Ishikawa (cell line): Measurements from ENCODE around the gene KCNN1.

Experiments used
- CEBPB ChIP-seq: IDR thresholded peaks from 2 replicates; pipeline ENCODE4 v1.6.1; 2012
- CREB1 ChIP-seq: IDR thresholded peaks from 2 replicates; pipeline ENCODE4 v1.6.1; 2012; ENCODE audit warnings: low read depth
- EGR1 ChIP-seq: IDR thresholded peaks from 2 replicates; pipeline ENCODE4 v1.6.1; 2012
- EP300 ChIP-seq: IDR thresholded peaks from 2 replicates; pipeline ENCODE4 v1.6.1; 2012; ENCODE audit warnings: borderline replicate concordance
- FOXM1 ChIP-seq: IDR thresholded peaks from 2 replicates; pipeline ENCODE4 v1.6.1; 2012; ENCODE audit warnings: low read depth, borderline replicate concordance
- NFIC ChIP-seq: IDR thresholded peaks from 2 replicates; pipeline ENCODE4 v1.6.1; 2012
- RAD21 ChIP-seq: IDR thresholded peaks from 2 replicates; pipeline ENCODE4 v1.6.1; 2012; ENCODE audit warnings: low read depth
- TAF1 ChIP-seq: IDR thresholded peaks from 2 replicates; pipeline ENCODE4 v1.6.1; 2012; ENCODE audit warnings: low read depth, mild to moderate bottlenecking
- TCF12 ChIP-seq: IDR thresholded peaks from 2 replicates; pipeline ENCODE4 v1.6.1; 2012; ENCODE audit warnings: low read depth
- TEAD4 ChIP-seq: IDR thresholded peaks from 2 replicates; pipeline ENCODE4 v1.6.1; 2012
- YY1 ChIP-seq: IDR thresholded peaks from 2 replicates; pipeline ENCODE4 v1.6.1; 2012; ENCODE audit warnings: low read depth
- ZBTB7A ChIP-seq: IDR thresholded peaks from 2 replicates; pipeline ENCODE4 v1.6.1; 2012; ENCODE audit warnings: low read depth
- TF ChIP-seq, protein P1 (sequence below): IDR thresholded peaks from 2 replicates; pipeline ENCODE4 v1.6.1; 2012
- TF ChIP-seq, protein P2 (sequence below): IDR thresholded peaks from 2 replicates; pipeline ENCODE4 v1.6.1; 2012
- TF ChIP-seq, protein P3 (sequence below): IDR thresholded peaks from 2 replicates; pipeline ENCODE4 v1.6.1; 2012; ENCODE audit warnings: low read depth, mild to moderate bottlenecking

KCNN1 gene

DNA sequence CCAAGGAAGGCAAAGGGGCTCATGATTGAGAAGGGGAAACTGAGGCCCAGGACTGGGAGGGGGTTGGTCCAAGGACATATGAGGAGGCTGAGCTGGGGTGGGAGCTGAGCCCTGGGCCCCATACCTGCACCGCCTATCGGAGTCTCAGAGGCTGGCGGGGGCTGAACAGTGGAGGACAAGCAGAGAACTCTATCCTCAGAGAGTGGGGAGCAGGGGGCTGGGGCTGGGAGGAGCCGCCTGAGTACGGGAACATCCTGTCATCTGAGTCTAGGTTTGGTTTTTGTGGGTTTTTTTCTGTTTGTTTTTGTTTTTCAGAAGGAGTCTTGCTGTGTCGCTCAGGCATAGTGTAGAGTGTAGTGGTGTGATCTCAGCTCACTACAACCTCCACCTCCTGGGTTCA, 47.3 kb downstream of the KCNN1 start:
- TF ChIP-seq TEAD4, result no peak
- TF ChIP-seq TCF12, result no peak
- TF ChIP-seq NFIC, result no peak
- TF ChIP-seq EGR1, result no peak
- TF ChIP-seq RAD21, result no peak
- TF ChIP-seq CREB1, result no peak
- TF ChIP-seq, protein P1, sequence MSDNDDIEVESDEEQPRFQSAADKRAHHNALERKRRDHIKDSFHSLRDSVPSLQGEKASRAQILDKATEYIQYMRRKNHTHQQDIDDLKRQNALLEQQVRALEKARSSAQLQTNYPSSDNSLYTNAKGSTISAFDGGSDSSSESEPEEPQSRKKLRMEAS, result no peak
- no peak for TF ChIP-seq YY1
- no peak for TF ChIP-seq EP300
- no peak for TF ChIP-seq CEBPB
- TF ChIP-seq ZBTB7A, result no peak
- TF ChIP-seq, protein P2, sequence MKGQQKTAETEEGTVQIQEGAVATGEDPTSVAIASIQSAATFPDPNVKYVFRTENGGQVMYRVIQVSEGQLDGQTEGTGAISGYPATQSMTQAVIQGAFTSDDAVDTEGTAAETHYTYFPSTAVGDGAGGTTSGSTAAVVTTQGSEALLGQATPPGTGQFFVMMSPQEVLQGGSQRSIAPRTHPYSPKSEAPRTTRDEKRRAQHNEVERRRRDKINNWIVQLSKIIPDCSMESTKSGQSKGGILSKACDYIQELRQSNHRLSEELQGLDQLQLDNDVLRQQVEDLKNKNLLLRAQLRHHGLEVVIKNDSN, result no peak
- TF ChIP-seq, protein P3, sequence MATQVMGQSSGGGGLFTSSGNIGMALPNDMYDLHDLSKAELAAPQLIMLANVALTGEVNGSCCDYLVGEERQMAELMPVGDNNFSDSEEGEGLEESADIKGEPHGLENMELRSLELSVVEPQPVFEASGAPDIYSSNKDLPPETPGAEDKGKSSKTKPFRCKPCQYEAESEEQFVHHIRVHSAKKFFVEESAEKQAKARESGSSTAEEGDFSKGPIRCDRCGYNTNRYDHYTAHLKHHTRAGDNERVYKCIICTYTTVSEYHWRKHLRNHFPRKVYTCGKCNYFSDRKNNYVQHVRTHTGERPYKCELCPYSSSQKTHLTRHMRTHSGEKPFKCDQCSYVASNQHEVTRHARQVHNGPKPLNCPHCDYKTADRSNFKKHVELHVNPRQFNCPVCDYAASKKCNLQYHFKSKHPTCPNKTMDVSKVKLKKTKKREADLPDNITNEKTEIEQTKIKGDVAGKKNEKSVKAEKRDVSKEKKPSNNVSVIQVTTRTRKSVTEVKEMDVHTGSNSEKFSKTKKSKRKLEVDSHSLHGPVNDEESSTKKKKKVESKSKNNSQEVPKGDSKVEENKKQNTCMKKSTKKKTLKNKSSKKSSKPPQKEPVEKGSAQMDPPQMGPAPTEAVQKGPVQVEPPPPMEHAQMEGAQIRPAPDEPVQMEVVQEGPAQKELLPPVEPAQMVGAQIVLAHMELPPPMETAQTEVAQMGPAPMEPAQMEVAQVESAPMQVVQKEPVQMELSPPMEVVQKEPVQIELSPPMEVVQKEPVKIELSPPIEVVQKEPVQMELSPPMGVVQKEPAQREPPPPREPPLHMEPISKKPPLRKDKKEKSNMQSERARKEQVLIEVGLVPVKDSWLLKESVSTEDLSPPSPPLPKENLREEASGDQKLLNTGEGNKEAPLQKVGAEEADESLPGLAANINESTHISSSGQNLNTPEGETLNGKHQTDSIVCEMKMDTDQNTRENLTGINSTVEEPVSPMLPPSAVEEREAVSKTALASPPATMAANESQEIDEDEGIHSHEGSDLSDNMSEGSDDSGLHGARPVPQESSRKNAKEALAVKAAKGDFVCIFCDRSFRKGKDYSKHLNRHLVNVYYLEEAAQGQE, result no peak
- no peak for TF ChIP-seq FOXM1
- no peak for TF ChIP-seq TAF1

DNA sequence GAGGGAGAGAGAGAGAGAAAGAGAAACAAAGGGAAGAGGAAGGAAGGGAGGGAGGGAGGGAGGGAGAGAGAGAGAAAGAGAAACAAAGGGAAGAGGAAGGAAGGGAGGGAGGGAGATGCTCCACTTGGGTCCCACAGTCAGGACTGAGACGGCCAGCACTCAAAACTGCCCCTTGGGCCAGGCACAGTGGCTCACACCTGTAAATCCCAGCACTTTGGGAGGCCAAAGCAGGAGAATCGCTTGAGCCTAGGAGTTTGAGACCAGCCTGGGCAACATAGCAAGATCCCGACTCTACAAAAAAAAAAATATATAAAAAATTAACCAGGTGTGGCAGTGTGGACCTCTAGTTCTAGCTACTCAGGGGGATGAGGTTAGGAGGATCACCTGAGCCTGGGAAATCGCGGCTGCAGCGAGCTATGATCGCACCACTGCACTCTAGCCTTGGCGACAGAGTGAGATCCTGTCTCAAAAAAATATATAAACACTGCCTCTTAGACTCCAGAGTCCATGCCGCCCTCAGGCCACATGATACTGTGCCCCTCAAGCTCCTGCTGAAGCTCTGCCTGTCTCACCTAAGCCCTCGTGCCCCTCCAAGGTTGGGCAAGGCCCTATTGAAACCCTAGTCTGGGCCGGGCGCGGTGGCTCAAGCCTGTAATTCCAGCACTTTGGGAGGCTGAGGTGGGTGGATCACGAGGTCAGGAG, 49.5 kb downstream of the KCNN1 start:
- no peak for TF ChIP-seq NFIC
- TF ChIP-seq ZBTB7A, result no peak
- no peak for TF ChIP-seq EGR1
- no peak for TF ChIP-seq TAF1
- TF ChIP-seq CREB1, result no peak
- no peak for TF ChIP-seq TCF12
- TF ChIP-seq YY1, result no peak
- no peak for TF ChIP-seq EP300
- TF ChIP-seq, protein P3, result no peak
- TF ChIP-seq, protein P1, result no peak
- no peak for TF ChIP-seq CEBPB
- no peak for TF ChIP-seq TEAD4
- no peak for TF ChIP-seq RAD21
- TF ChIP-seq FOXM1, result no peak
- TF ChIP-seq, protein P2, result no peak

DNA sequence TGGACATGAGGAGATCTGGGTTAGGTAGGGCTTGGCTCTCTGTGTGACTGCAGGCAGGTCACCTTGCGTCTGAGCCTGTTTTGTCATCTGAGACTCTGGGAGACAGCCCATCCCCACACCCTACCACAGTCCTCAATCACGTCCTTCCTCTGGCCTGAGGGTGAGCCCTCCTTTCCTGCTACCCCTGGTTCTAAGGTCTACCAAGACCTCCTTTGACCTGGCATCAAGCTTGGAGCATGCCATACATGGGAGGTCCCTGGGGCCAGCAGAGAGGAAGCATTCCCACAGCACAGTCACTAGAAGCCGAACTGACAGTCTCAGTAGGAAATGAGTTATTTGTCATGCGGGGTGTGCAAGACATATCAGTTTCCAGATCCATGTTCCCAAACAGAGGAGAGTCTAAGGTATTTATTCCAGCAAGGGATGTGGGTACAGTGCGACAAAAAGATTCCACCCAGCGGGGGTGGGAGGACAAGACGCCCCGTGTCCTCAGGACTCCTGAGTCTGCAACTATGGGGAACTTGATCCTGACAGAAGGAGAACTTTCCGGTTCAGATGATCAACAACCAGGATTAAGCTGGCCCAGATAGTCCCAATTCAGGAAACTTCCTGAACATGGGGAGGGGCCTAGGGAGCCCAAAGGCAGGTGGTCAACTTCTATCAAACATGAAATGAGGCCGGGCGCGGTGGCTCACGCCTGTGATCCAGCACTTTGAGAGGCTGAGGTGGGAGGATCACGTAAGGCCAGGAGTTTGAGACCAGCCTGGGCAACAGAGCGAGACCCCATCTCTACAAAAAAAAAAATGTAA, 50.6 kb downstream of the KCNN1 start:
- TF ChIP-seq EGR1 (no peak), TEAD4 (peak; percentile 32; the same call in 1 of the 2 replicates)

DNA sequence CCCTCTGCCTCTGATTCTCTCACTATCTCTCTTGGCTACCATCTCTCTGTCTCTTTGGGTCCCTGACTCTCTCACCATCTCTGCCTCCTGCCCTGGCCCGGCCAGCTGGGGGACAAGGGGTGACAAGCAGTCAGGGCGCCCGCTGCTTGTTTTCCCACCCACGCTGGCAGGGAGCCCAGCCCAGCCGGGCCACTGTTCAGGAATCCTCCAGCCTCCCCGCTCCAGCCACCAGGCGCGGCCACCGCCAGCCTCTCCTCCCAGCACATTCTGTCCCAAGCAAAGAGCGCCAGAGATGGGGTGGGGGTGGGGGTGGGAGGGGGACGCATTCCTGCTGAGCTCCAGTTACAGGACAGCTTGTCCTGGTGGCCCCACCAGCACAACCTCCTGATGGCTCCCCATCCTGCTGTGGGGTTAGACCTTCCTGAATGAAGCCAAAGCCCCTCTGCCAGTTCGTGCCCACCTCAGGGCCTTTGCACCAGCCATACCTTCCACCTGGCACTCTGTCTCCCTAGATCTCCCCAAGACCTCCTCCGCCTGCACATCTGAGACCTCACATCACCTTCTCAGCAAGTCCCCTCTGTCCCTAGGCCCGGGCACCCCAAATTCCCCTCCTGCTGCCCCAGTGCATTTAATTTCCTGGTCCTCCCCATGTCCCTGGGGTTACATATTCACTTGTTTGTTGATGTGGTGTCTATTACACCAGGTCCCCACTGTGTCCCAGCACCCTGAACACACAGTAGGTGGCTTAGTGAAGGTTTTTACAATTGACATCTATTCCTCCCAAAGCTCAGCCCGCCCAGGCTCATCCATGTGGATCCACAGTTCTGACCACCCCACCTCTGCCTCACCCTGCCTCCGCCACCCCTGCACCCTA, 53.5 kb downstream of the KCNN1 start:
- peak; percentile 49; the same call in 1 of the 2 replicates for TF ChIP-seq NFIC
- TF ChIP-seq, protein P3, result no peak
- TF ChIP-seq, protein P2, result no peak
- TF ChIP-seq RAD21, result no peak
- TF ChIP-seq YY1, result no peak
- no peak for TF ChIP-seq TEAD4
- TF ChIP-seq CEBPB, result no peak
- TF ChIP-seq EP300, result no peak
- TF ChIP-seq TCF12, result no peak
- TF ChIP-seq EGR1, result peak; percentile 72
